Liver (tissue), 9 donors: ENCODE results near the gene PCNA. TPM values are rescaled to one million over a fixed set of nuclear protein-coding genes. Genes with fewer than 3 reads are reported as not detected.

Experiments
- DNase-seq: peaks from one replicate; pipeline ENCODE4 v3.0.0-alpha.2; 2017; ENCODE audit warnings: low spot score
- H3K27ac ChIP-seq, 2 donors: one replicate each; pipeline ENCODE4 v1.7.0; 2013; ENCODE audit warnings: inconsistent platforms in 2 of 2, low read length in 2 of 2, control low read depth in 1 of 2, low read depth in 1 of 2, mild to moderate bottlenecking in 1 of 2
- H3K27me3 ChIP-seq, 4 donors: one replicate each; pipeline versions ENCODE4 v1.6.1 to v1.7.0; 2013; ENCODE audit warnings: low read length in 3 of 4, inconsistent platforms in 1 of 4, mild to moderate bottlenecking in 1 of 4, moderate library complexity in 1 of 4; ENCODE audit not compliant: control insufficient read depth in 4 of 4, insufficient read depth in 4 of 4
- H3K36me3 ChIP-seq, 4 donors: one replicate each; pipeline versions ENCODE4 v1.6.1 to v1.7.0; 2013; ENCODE audit warnings: low read length in 3 of 4, mild to moderate bottlenecking in 3 of 4, low read depth in 1 of 4, moderate library complexity in 1 of 4; ENCODE audit not compliant: control insufficient read depth in 4 of 4, insufficient read depth in 3 of 4
- H3K4me1 ChIP-seq, 4 donors: one replicate each; pipeline versions ENCODE4 v1.6.1 to v1.7.0; 2013; ENCODE audit warnings: low read length in 3 of 4, mild to moderate bottlenecking in 3 of 4, moderate library complexity in 1 of 4; ENCODE audit not compliant: control insufficient read depth in 4 of 4, insufficient read depth in 4 of 4
- H3K4me3 ChIP-seq, 3 donors: one replicate each; pipeline versions ENCODE4 v1.6.1 to v1.7.0; 2013; ENCODE audit warnings: low read length in 3 of 3, control low read depth in 1 of 3, low read depth in 1 of 3, mild to moderate bottlenecking in 1 of 3
- H3K9ac ChIP-seq, 2 donors: one replicate each; pipeline ENCODE4 v1.7.0; 2013; ENCODE audit warnings: low read length in 2 of 2, mild to moderate bottlenecking in 2 of 2, moderate library complexity in 2 of 2, control low read depth in 1 of 2, low read depth in 1 of 2
- H3K9me3 ChIP-seq, 4 donors: one replicate each; pipeline versions ENCODE4 v1.6.1 to v1.7.0; 2013; ENCODE audit warnings: low read length in 3 of 4; ENCODE audit not compliant: control insufficient read depth in 4 of 4
- ATF3 ChIP-seq: IDR thresholded peaks from 2 replicates; pipeline ENCODE4 v1.6.1; 2016; ENCODE audit warnings: antibody characterized with exemption
- CTCF ChIP-seq: fragments of 150-350 bp; IDR thresholded peaks from 2 replicates; pipeline ENCODE4 v1.5.1; 2017; ENCODE audit warnings: improper control_type of control experiment, low read depth, low read length; ENCODE audit not compliant: missing input control
- EGR1 ChIP-seq, 2 donors: IDR thresholded peaks; 2 replicates each; pipeline ENCODE4 v1.6.1; 2016 to 2018; ENCODE audit warnings: antibody characterized with exemption in 2 of 2, low read depth in 2 of 2
- FOXA1 ChIP-seq: IDR thresholded peaks from 2 replicates; pipeline ENCODE4 v1.6.1; 2016; ENCODE audit warnings: antibody characterized with exemption
- FOXA2 ChIP-seq: IDR thresholded peaks from 2 replicates; pipeline ENCODE4 v1.6.1; 2016; ENCODE audit warnings: antibody characterized with exemption
- GABPA ChIP-seq, 2 donors: IDR thresholded peaks in 1 of 2; conservative IDR thresholded peaks in 1 of 2; 2 replicates each; pipeline ENCODE4 v1.6.1; 2016; ENCODE audit warnings: antibody characterized with exemption in 2 of 2, mild to moderate bottlenecking in 1 of 2, moderate library complexity in 1 of 2
- HNF4A ChIP-seq, 2 donors: conservative IDR thresholded peaks; 2 replicates each; pipeline ENCODE4 v1.6.1; 2016; ENCODE audit warnings: antibody characterized with exemption in 2 of 2, mild to moderate bottlenecking in 2 of 2
- HNF4G ChIP-seq: IDR thresholded peaks from 2 replicates; pipeline ENCODE4 v1.6.1; 2016; ENCODE audit warnings: antibody characterized with exemption
- JUND ChIP-seq, 2 donors: IDR thresholded peaks; 2 replicates each; pipeline ENCODE4 v1.6.1; 2016; ENCODE audit warnings: antibody characterized with exemption in 2 of 2
- NR2F2 ChIP-seq: IDR thresholded peaks from 2 replicates; pipeline ENCODE4 v1.6.1; 2016; ENCODE audit warnings: antibody characterized with exemption
- RAD21 ChIP-seq, 2 donors: IDR thresholded peaks; 2 replicates each; pipeline ENCODE4 v1.6.1; 2016; ENCODE audit warnings: antibody characterized with exemption in 2 of 2, mild to moderate bottlenecking in 2 of 2
- REST ChIP-seq: IDR thresholded peaks from 2 replicates; pipeline ENCODE4 v1.6.1; 2016; ENCODE audit warnings: antibody characterized with exemption, mild to moderate bottlenecking
- RXRA ChIP-seq, 2 donors: IDR thresholded peaks; 2 replicates each; pipeline ENCODE4 v1.6.1; 2017 to 2018; ENCODE audit warnings: antibody characterized with exemption in 2 of 2, mild to moderate bottlenecking in 1 of 2
- SP1 ChIP-seq: IDR thresholded peaks from 2 replicates; pipeline ENCODE4 v1.6.1; 2018; ENCODE audit warnings: antibody characterized with exemption, mild to moderate bottlenecking
- TAF1 ChIP-seq: conservative IDR thresholded peaks from 2 replicates; pipeline ENCODE4 v1.6.1; 2016; ENCODE audit warnings: antibody characterized with exemption, mild to moderate bottlenecking
- YY1 ChIP-seq: IDR thresholded peaks from 2 replicates; pipeline ENCODE4 v1.6.1; 2016; ENCODE audit warnings: antibody characterized with exemption, mild to moderate bottlenecking
- WGBS: extraction: QIAGEN DNeasy Blood & Tissue Kit; methylation state at CpG from one replicate; pipeline ENCODE4 v1.1.7; 2013; 5-methylcytosine and 5-hydroxymethylcytosine counted together
- polyA plus RNA-seq, 2 donors: library from polyadenylated mRNA; stranded (reverse) in 1 of 2; unstranded in 1 of 2; fragments of 200-250 nt in 1 of 2; fragments of >200 nt in 1 of 2; fragmentation: Nextera tagmentation in 1 of 2; extraction: Ambion mirVana in 1 of 2; gene quantifications; one replicate each; pipeline versions ENCODE4 v1.2.1 to v1.2.3, GENCODE V29; 2013 to 2015
- total RNA-seq, 2 donors: library from RNA; depleted of rRNA; stranded (reverse); fragments of >200 nt; gene quantifications; one replicate each; pipeline ENCODE4 v1.2.3, GENCODE V29; 2014
- TF ChIP-seq, protein P1 (sequence below): IDR thresholded peaks from 2 replicates; pipeline ENCODE4 v1.6.1; 2016; ENCODE audit warnings: antibody characterized with exemption
- TF ChIP-seq, protein P2 (sequence below): IDR thresholded peaks from 2 replicates; pipeline ENCODE4 v1.6.1; 2016; ENCODE audit warnings: antibody characterized with exemption
- donor health status: healthy.
- donor health status: healthy.
- donor health status: healthy.
- donor health status: healthy.
- donor health status: healthy.

PCNA gene
- total and polyA plus RNA-seq, 4 donors, result 14.1 to 161 (median 23.8) TPM

GRCh38 chr20:5119143-5119434, 669 bp downstream of the PCNA start:
- Histone ChIP-seq H3K4me3 (peak overlapping the region; percentile 54 to 93 (median 75)), H3K9me3 (no peaks in the 10 kb centered on the region), H3K9ac (peak overlapping the region in 1 of 2 donors; percentile 22), H3K36me3 (peaks cover 1 to 17% (median 14%) of the 10 kb centered on the region in 4 donors), H3K27ac (peak overlapping the region in 1 of 2 donors; percentile 93), H3K4me1 (peaks cover 1 to 16% (median 10%) of the 10 kb centered on the region in 4 donors), H3K27me3 (no peaks in the 10 kb centered on the region)
- DNase-seq, result no peak
- peak; percentile 35 for TF ChIP-seq SP1
- TF ChIP-seq RXRA (IDR thresholded peaks at IDR 0.05), result no peak
- no peak for TF ChIP-seq EGR1 (IDR thresholded peaks at IDR 0.05; ENCODE audit: low read depth in 2 of 2)
- no peak for TF ChIP-seq FOXA1
- under 1% methylated on average over 21 of the region's 21 CpGs for WGBS

DNA sequence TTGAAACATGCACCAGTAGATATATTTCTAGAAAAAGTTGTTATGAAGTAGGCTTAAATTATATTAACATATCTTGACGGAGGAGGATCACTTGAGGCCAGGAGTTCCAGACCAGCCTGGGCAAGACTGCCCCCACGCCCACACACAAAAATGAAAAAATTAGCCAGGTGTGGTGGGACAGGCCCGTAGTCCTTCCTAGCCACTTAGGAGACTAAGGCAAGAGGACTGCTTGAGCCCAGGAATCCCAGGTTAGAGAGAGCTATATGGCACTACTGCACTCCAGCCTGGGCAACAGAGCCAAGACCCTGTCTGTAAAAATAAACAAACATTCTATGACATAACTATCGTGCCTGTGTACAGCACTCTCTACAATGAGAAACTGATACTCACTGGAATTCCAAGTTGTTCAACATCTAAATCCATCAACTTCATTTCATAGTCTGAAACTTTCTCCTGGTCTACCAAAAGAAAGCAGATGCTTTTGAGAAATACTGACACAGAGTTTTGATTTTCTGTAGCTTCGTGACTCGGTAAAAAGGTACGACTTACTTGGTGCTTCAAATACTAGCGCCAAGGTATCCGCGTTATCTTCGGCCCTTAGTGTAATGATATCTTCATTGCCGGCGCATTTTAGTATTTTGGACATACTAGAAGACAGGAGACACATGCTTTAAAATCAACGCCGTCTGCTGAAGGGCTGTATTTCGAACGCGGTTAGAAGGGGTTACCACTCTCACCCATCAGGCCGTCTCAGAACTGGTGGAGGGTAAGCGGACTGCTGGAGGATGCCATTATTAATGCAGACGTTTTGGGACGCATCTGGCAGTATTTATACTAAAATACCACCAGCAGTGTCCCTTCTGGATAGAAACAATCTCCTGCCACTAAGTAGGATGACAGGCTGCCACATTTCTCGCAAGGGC, 1.3 kb downstream of the PCNA start:
- H3K9me3 ChIP-seq, result no peaks in the 10 kb centered on the region
- H3K27ac ChIP-seq, result no peak overlapping the region
- peaks cover 1 to 19% (median 14%) of the 10 kb centered on the region in 4 donors for H3K4me1 ChIP-seq
- peaks cover 1 to 17% (median 14%) of the 10 kb centered on the region in 4 donors for H3K36me3 ChIP-seq
- peak overlapping the region in 1 of 2 donors; percentile 22 for H3K9ac ChIP-seq
- DNase-seq, result no peak
- TF ChIP-seq GABPA (IDR thresholded peaks at IDR 0.05 in 1 of 2, conservative IDR thresholded peaks at IDR 0.05 in 1 of 2) (no peak), HNF4G (no peak), YY1 (no peak), RXRA (IDR thresholded peaks at IDR 0.05) (no peak), SP1 (no peak), JUND (IDR thresholded peaks at IDR 0.05) (no peak), FOXA2 (no peak), HNF4A (conservative IDR thresholded peaks at IDR 0.05) (no peak), RAD21 (IDR thresholded peaks at IDR 0.05) (no peak), REST (no peak), CTCF (no peak), ATF3 (no peak), TAF1 (no peak), NR2F2 (no peak), FOXA1 (no peak)
- TF ChIP-seq, protein P1, sequence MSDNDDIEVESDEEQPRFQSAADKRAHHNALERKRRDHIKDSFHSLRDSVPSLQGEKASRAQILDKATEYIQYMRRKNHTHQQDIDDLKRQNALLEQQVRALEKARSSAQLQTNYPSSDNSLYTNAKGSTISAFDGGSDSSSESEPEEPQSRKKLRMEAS, result no peak
- TF ChIP-seq, protein P2, sequence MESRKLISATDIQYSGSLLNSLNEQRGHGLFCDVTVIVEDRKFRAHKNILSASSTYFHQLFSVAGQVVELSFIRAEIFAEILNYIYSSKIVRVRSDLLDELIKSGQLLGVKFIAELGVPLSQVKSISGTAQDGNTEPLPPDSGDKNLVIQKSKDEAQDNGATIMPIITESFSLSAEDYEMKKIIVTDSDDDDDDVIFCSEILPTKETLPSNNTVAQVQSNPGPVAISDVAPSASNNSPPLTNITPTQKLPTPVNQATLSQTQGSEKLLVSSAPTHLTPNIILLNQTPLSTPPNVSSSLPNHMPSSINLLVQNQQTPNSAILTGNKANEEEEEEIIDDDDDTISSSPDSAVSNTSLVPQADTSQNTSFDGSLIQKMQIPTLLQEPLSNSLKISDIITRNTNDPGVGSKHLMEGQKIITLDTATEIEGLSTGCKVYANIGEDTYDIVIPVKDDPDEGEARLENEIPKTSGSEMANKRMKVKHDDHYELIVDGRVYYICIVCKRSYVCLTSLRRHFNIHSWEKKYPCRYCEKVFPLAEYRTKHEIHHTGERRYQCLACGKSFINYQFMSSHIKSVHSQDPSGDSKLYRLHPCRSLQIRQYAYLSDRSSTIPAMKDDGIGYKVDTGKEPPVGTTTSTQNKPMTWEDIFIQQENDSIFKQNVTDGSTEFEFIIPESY, result no peak
- WGBS, result 27% methylated on average over 23 of the region's 23 CpGs
- peak overlapping the region; percentile 54 to 93 (median 75) for H3K4me3 ChIP-seq
- no peaks in the 10 kb centered on the region for H3K27me3 ChIP-seq
